ENCODE measurements around the gene SBK3. TPM values are rescaled to one million over a fixed set of nuclear protein-coding genes. Genes with fewer than 3 reads are reported as not detected.

SBK3 gene
- total RNA-seq, 2 experiments from 2014 or later = 0.34 TPM; not detected in 1

- H2AFZ ChIP-seq (ENCODE audit: low read length) = peak overlapping the region; percentile 93
Observed at GRCh38 chr19:55503502-55504251, 41.7 kb downstream of the SBK3 start.

GRCh38 chr19:55503157-55503501 is 42.2 kb downstream of the SBK3 start:
- BruUV-seq (replicated peaks) = no TSS peak
- DNase-seq (ENCODE audit: low spot score) = no peak
- intact Hi-C loops (cut with micrococcal nuclease; ENCODE audit: unreplicated experiment) = no loop called here
- H3K4me3 ChIP-seq (ENCODE audit: low read depth, low read length, poor library complexity, severe bottlenecking) = peak overlapping the region; percentile 32
- TF ChIP-seq EZH2phosphoT487 (IDR thresholded peaks at IDR 0.05; ENCODE audit: borderline replicate concordance, low read depth, low read length) (no peak), CTCF (conservative IDR thresholded peaks at IDR 0.05; ENCODE audit: low read length) (no peak)
- no peaks in the 10 kb centered on the region for H4K20me1 ChIP-seq (ENCODE audit: insufficient read depth, low read length)
- CTCF ChIA-PET (ENCODE audit: unreplicated experiment) = interaction anchor here (0.6 to 1.9 kb wide), 3 partner anchors 26 to 68 kb away, joined by 4 to 10 read pairs (median 6); partner anchors contain the start of gene ZNF628
- no peaks in the 10 kb centered on the region for H3K9me3 ChIP-seq (ENCODE audit: low read length)
- H2AFZ ChIP-seq (ENCODE audit: low read length) = peak overlapping the region; percentile 93
- POLR2A ChIA-PET = interaction anchor here (1.0 kb wide), 2 partner anchors 11 to 27 kb away, joined by 3 read pairs; partner anchors contain the start of gene ZNF628
- peak overlapping the region; percentile 35; the same call in 1 of the 2 replicates for H3K4me2 ChIP-seq (ENCODE audit: low read length)
- H3K9me2 ChIP-seq (ENCODE audit: insufficient read depth, low read length) = no peaks in the 10 kb centered on the region
- H3K79me2 ChIP-seq (ENCODE audit: insufficient read depth, low read depth, low read length) = no peaks in the 10 kb centered on the region
- peaks cover 8% of the 10 kb centered on the region for H3K4me1 ChIP-seq (ENCODE audit: insufficient read depth, low read length, poor library complexity, severe bottlenecking)
- no peaks in the 10 kb centered on the region for H3K36me3 ChIP-seq (ENCODE audit: insufficient read depth, low read length)
- no peak overlapping the region for H3K27ac ChIP-seq (ENCODE audit: low read depth, low read length, poor library complexity, severe bottlenecking)

More at GRCh38 chr19:55503502-55504251, 41.7 kb downstream of the SBK3 start:
- BruUV-seq (replicated peaks) = no TSS peak
- DNase-seq (ENCODE audit: low spot score) = peak; percentile 96
- ChIA-PET POLR2A (interaction anchor here (0.6 to 1.4 kb wide), 6 partner anchors 11 to 253 kb away, joined by 3 to 4 read pairs (median 3); partner anchors contain the start of genes ZNF628 and ZNF784), CTCF (ENCODE audit: unreplicated experiment) (interaction anchor here (0.6 to 1.9 kb wide), 6 partner anchors 11 to 126 kb away, joined by 3 to 10 read pairs (median 4); partner anchors contain the start of genes ISOC2 and ZNF628)
- Histone ChIP-seq H3K79me2 (ENCODE audit: insufficient read depth, low read depth, low read length) (no peaks in the 10 kb centered on the region), H4K20me1 (ENCODE audit: insufficient read depth, low read length) (no peaks in the 10 kb centered on the region), H3K4me1 (ENCODE audit: insufficient read depth, low read length, poor library complexity, severe bottlenecking) (peaks cover 8% of the 10 kb centered on the region), H3K9me3 (ENCODE audit: low read length) (no peaks in the 10 kb centered on the region), H3K4me3 (ENCODE audit: low read depth, low read length, poor library complexity, severe bottlenecking) (peak overlapping the region; percentile 63), H3K27ac (ENCODE audit: low read depth, low read length, poor library complexity, severe bottlenecking) (peak overlapping the region; percentile 56), H3K36me3 (ENCODE audit: insufficient read depth, low read length) (no peaks in the 10 kb centered on the region), H3K9me2 (ENCODE audit: insufficient read depth, low read length) (no peaks in the 10 kb centered on the region), H3K4me2 (ENCODE audit: low read length) (peak overlapping the region; percentile 57; the same call in 1 of the 2 replicates)
- TF ChIP-seq EZH2phosphoT487 (IDR thresholded peaks at IDR 0.05; ENCODE audit: borderline replicate concordance, low read depth, low read length) = no peak
- TF ChIP-seq CTCF (conservative IDR thresholded peaks at IDR 0.05; ENCODE audit: low read length) = peak; percentile 98
- intact Hi-C loops (cut with micrococcal nuclease; ENCODE audit: unreplicated experiment) = loop anchor here (1.0 kb wide), 1 partner anchor 35 kb away; no protein-coding TSS in a partner anchor
